Activated naive CD4-positive, alpha-beta T cell treated with anti-CD3 and anti-CD28 coated beads, Interleukin-2, amount 50 U/mL, for 16 hours (primary cell): ENCODE results near the gene VKORC1L1.
"Not testable (repeated sequence)": the region's sequence is repeated elsewhere in the genome, so short reads cannot be mapped to it uniquely, and the experiment has no call there.

Experiments used
- DNase-seq: peaks from one replicate; pipeline ENCODE4 v3.0.0-alpha.2; 2020

The VKORC1L1 gene

GRCh38 chr7:65945787-65946186 lies 72.9 kb downstream of the VKORC1L1 start:
- DNase-seq = not testable (repeated sequence)

- DNase-seq = no peak
These were observed 74.0 kb downstream of the VKORC1L1 start for GRCh38 chr7:65946904-65947303.

- no peak for DNase-seq
These were observed 79.1 kb downstream of the VKORC1L1 start for GRCh38 chr7:65951837-65952578.

GRCh38 chr7:65953001-65953720 lies 80.3 kb downstream of the VKORC1L1 start:
- DNase-seq = no peak

- DNase-seq = no peak
These were observed 81.1 kb downstream of the VKORC1L1 start for GRCh38 chr7:65953890-65954450.

GRCh38 chr7:65955718-65956117 lies 82.8 kb downstream of the VKORC1L1 start:
- no peak for DNase-seq

- DNase-seq = no peak
These were observed 87.6 kb downstream of the VKORC1L1 start for GRCh38 chr7:65960351-65961074.

- no peak for DNase-seq
These were observed 89.2 kb downstream of the VKORC1L1 start for GRCh38 chr7:65962033-65962432.

GRCh38 chr7:65964671-65965070 lies 91.8 kb downstream of the VKORC1L1 start:
- not testable (repeated sequence) for DNase-seq

- DNase-seq = no peak
These were observed 93.3 kb downstream of the VKORC1L1 start for GRCh38 chr7:65966146-65966545.

GRCh38 chr7:65967361-65968155 lies 94.7 kb downstream of the VKORC1L1 start:
- no peak for DNase-seq

- no peak for DNase-seq
These were observed 95.6 kb downstream of the VKORC1L1 start for GRCh38 chr7:65968256-65969185.

GRCh38 chr7:65971021-65971420 lies 98.1 kb downstream of the VKORC1L1 start:
- no peak for DNase-seq

- no peak for DNase-seq
These were observed 100.1 kb downstream of the VKORC1L1 start for GRCh38 chr7:65972976-65973375.

GRCh38 chr7:65974191-65974801 lies 101.4 kb downstream of the VKORC1L1 start:
- DNase-seq = no peak

GRCh38 chr7:65974876-65975275 lies 102.0 kb downstream of the VKORC1L1 start:
- no peak for DNase-seq

GRCh38 chr7:65975814-65976445 lies 103.1 kb downstream of the VKORC1L1 start:
- DNase-seq = no peak

- DNase-seq = no peak
These were observed 103.9 kb downstream of the VKORC1L1 start for GRCh38 chr7:65976659-65977196.

- no peak for DNase-seq
These were observed 106.2 kb downstream of the VKORC1L1 start for GRCh38 chr7:65978891-65979582.
